Thyroid gland (tissue), 4 donors: ENCODE data around the gene UQCC5. TPM values are rescaled to one million over a fixed set of nuclear protein-coding genes. Genes with fewer than 3 reads are reported as not detected.

Experiments
- DNase-seq, 2 donors: peaks; one replicate each; pipeline ENCODE4 v3.0.0-alpha.2; 2019
- H3K27ac ChIP-seq, 3 donors: fragments of 200-600 bp; sonication (generic); 1 replicate in 2 of 3; 2 replicates in 1 of 3; pipeline ENCODE4 v1.5.1; 2016 to 2019; ENCODE audit warnings: mild to moderate bottlenecking in 1 of 3, moderate library complexity in 1 of 3
- H3K27me3 ChIP-seq: fragments of 200-600 bp; sonication (generic); one replicate; pipeline ENCODE4 v1.5.1; 2019
- H3K36me3 ChIP-seq, 2 donors: fragments of 200-600 bp; sonication (generic); one replicate each; pipeline ENCODE4 v1.5.1; 2016 to 2019
- H3K4me1 ChIP-seq, 2 donors: fragments of 200-600 bp; sonication (generic); one replicate each; pipeline ENCODE4 v1.5.1; 2017 to 2019
- H3K4me3 ChIP-seq, 3 donors: fragments of 200-600 bp; sonication (generic); replicated peaks in 1 of 3; 1 replicate in 2 of 3; 2 replicates in 1 of 3; pipeline ENCODE4 v1.5.1; 2016; ENCODE audit warnings: mild to moderate bottlenecking in 1 of 3
- H3K9me3 ChIP-seq: fragments of 200-600 bp; sonication (generic); one replicate; pipeline ENCODE4 v1.5.1; 2017
- POLR2A ChIP-seq, 2 donors: fragments of 450-650 bp; IDR thresholded peaks; one replicate each; pipeline ENCODE4 v1.6.1; 2017; ENCODE audit warnings: antibody characterized with exemption in 2 of 2, mild to moderate bottlenecking in 2 of 2, moderate library complexity in 1 of 2
- WGBS, 2 donors: methylation state at CpG; one replicate each; pipeline ENCODE4 v1.1.5; 2017; 5-methylcytosine and 5-hydroxymethylcytosine counted together
- intact Hi-C: fragments of 100-400 bp; cut with DNase I; formaldehyde crosslinking; loops from one replicate; pipeline ENCODE4 v1.15.1; 2023
- total RNA-seq, 4 donors: library from RNA; depleted of rRNA; stranded (reverse); fragments of >200 nt; gene quantifications; one replicate each; pipeline ENCODE4 v1.2.3, GENCODE V29; 2016
- TF ChIP-seq, protein P1 (sequence below), 6 experiments: fragments of 200-600 bp in 3 of 6; fragments of 450-650 bp in 3 of 6; sonication (generic) in 3 of 6; IDR thresholded peaks; one replicate each; pipeline ENCODE4 v1.5.1; 2016 to 2019; ENCODE audit warnings: antibody characterized with exemption in 6 of 6, mild to moderate bottlenecking in 2 of 6, inconsistent platforms in 1 of 6, moderate library complexity in 1 of 6

Gene UQCC5
- total RNA-seq, 4 donors from 2014 or later: 4.8 to 34.3 (median 9.4) TPM

DNA sequence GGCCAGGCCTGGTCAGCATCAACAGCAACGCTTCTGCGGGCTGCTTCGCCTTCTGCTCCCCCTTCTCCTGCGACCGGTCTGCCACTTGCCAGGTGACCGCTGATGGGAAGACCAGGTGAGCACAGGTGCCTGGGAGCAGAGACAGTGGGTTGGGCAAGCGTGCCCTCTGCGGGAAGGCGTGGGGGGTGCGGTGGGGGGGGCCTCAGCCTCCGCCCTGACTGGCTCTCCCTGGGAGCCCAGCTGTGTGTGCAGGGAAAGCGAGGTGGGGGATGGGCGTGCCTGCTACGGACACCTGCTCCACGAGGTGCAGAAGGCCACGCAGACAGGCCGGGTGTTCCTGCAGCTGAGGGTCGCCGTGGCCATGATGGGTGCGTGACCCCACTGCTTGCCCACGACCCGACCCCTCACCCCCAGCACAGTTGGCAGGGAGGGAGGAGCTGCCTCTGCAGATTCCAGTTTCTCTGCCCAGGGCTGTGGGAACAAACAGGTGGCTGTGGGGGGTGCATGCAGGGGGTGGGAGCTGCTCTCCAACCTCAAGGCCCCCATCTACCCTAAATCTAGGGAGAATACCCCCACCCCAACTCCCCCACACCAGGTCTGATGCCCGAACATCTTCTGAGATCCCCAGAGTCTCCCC, 32.5 kb upstream of the UQCC5 start:
- no peaks in the 10 kb centered on the region for H3K27me3 ChIP-seq
- H3K4me3 ChIP-seq: no peak overlapping the region
- no peak overlapping the region for H3K27ac ChIP-seq
- 73 to 77% methylated on average over 10 of the region's 23 CpGs for WGBS, 2 donors
- DNase-seq: no peak
- intact Hi-C loops: no loop called here
- TF ChIP-seq, protein P1, sequence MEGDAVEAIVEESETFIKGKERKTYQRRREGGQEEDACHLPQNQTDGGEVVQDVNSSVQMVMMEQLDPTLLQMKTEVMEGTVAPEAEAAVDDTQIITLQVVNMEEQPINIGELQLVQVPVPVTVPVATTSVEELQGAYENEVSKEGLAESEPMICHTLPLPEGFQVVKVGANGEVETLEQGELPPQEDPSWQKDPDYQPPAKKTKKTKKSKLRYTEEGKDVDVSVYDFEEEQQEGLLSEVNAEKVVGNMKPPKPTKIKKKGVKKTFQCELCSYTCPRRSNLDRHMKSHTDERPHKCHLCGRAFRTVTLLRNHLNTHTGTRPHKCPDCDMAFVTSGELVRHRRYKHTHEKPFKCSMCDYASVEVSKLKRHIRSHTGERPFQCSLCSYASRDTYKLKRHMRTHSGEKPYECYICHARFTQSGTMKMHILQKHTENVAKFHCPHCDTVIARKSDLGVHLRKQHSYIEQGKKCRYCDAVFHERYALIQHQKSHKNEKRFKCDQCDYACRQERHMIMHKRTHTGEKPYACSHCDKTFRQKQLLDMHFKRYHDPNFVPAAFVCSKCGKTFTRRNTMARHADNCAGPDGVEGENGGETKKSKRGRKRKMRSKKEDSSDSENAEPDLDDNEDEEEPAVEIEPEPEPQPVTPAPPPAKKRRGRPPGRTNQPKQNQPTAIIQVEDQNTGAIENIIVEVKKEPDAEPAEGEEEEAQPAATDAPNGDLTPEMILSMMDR (IDR thresholded peaks at IDR 0.05): no peak
- TF ChIP-seq POLR2A (IDR thresholded peaks at IDR 0.05): no peak
- H3K36me3 ChIP-seq: no peaks in the 10 kb centered on the region
- H3K4me1 ChIP-seq: no peaks in the 10 kb centered on the region
- H3K9me3 ChIP-seq: no peaks in the 10 kb centered on the region

DNA sequence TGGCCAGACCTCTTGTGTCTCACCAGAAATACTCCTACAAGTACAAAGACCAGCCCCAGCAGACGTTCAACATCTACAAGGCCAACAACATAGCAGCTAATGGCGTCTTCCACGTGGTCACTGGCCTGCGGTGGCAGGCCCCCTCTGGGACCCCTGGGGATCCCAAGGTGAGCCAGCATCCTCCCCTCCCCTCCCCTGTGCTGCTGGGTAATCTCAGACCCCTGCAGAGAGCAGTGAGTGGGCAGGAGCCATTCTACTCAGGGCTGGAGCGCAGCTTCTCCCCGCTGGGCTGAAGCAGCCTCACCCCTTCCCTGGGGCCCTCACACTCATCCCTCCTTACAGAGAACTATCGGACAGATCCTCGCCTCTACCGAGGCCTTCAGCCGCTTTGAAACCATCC, 31.4 kb upstream of the UQCC5 start:
- DNase-seq: no peak
- no peak for TF ChIP-seq POLR2A (IDR thresholded peaks at IDR 0.05)
- TF ChIP-seq, protein P1 (IDR thresholded peaks at IDR 0.05): no peak
- no peak overlapping the region for H3K27ac ChIP-seq
- no peak overlapping the region for H3K4me3 ChIP-seq
- no peaks in the 10 kb centered on the region for H3K4me1 ChIP-seq
- no peaks in the 10 kb centered on the region for H3K9me3 ChIP-seq
- 92 to 93% methylated on average over 10 of the region's 10 CpGs for WGBS, 2 donors
- H3K27me3 ChIP-seq: no peaks in the 10 kb centered on the region
- intact Hi-C loops: no loop called here
- no peaks in the 10 kb centered on the region for H3K36me3 ChIP-seq

DNA sequence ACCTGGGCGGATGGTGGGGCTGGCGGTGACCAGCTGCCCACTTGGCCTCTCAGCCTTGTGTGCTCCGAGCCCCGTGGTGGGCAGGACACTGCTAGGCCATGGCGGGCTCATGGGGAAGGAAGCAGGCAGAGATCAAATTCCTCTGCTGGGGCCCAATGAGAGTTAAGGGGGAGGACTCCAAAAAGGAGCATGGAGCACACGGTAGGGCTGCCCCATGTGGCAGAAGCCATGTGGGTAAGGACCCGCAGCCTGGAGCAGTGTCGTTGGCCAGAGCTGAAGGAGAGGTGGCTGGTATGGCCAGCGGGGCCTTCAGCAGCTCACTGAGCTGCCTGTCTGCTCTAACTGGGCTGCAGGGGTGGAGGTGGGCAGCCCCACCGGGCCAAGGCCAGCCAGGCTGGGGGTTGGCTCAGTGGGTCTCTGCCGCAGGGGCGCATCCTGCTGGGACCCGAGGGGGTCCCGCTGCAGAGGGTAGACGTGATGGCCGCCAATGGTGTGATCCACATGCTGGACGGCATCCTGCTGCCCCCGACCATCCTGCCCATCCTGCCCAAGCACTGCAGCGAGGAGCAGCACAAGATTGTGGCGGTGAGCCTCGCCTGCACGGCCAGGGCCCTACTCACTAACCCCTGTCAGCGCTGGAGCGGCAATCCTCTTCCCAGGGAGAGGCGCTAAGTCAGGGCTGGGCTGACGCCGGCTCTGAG, 30.0 kb upstream of the UQCC5 start:
- no peaks in the 10 kb centered on the region for H3K27me3 ChIP-seq
- no peak for DNase-seq
- H3K4me1 ChIP-seq: no peaks in the 10 kb centered on the region
- no peak for TF ChIP-seq POLR2A (IDR thresholded peaks at IDR 0.05)
- TF ChIP-seq, protein P1 (IDR thresholded peaks at IDR 0.05): no peak
- intact Hi-C loops: no loop called here
- no peaks in the 10 kb centered on the region for H3K9me3 ChIP-seq
- 79 to 80% methylated on average over 9 to 17 of the region's 27 CpGs for WGBS, 2 donors
- no peaks in the 10 kb centered on the region for H3K36me3 ChIP-seq
- no peak overlapping the region for H3K27ac ChIP-seq
- no peak overlapping the region for H3K4me3 ChIP-seq

DNA sequence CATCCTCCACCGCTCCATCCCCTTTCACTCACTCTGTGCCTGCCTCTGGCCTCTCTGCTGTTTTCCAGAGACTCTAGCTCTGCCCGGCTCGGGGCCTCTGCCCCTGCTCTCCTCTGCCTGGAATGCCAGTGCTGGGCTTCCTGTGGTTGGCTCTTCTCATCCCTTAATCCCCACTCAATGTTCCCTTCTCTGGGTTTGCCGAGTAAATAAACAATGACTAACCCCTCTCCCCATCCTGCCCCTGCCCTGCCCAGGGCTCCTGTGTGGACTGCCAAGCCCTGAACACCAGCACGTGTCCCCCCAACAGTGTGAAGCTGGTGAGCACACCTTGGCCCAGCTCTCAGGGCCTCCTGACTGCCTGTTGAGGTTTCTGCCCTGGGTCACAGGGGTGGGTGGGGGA, 29.0 kb upstream of the UQCC5 start:
- TF ChIP-seq, protein P1 (IDR thresholded peaks at IDR 0.05): no peak
- TF ChIP-seq POLR2A (IDR thresholded peaks at IDR 0.05): no peak
- no peak overlapping the region for H3K27ac ChIP-seq
- H3K36me3 ChIP-seq: no peaks in the 10 kb centered on the region
- no peaks in the 10 kb centered on the region for H3K27me3 ChIP-seq
- H3K4me3 ChIP-seq: no peak overlapping the region
- intact Hi-C loops: no loop called here
- no peaks in the 10 kb centered on the region for H3K4me1 ChIP-seq
- H3K9me3 ChIP-seq: no peaks in the 10 kb centered on the region
- 75 to 87% methylated on average over 5 of the region's 5 CpGs for WGBS, 2 donors
- DNase-seq: no peak

DNA sequence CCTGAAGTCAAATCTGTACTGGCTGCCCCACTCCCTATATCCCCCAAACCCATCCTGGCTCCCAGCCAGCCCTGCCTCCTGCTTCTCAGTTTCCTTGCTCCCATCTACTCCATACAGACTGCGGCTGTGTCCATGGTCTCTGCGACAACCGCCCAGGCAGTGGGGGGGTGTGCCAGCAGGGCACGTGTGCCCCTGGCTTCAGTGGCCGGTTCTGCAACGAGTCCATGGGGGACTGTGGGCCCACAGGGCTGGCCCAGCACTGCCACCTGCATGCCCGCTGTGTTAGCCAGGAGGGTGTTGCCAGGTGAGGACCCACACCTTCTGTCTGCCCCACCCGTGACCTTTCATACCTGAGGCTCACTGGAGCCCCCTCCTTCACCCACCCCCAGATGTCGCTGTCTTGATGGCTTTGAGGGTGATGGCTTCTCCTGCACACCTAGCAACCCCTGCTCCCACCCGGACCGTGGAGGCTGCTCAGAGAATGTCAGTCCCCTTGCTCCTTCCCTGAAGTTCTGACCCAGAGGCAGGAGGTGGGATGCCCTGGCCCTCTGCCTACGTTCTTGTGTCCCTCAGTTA, 26.6 kb upstream of the UQCC5 start:
- H3K36me3 ChIP-seq: no peaks in the 10 kb centered on the region
- H3K27ac ChIP-seq: no peak overlapping the region
- H3K27me3 ChIP-seq: no peaks in the 10 kb centered on the region
- no peak for DNase-seq
- H3K4me1 ChIP-seq: no peaks in the 10 kb centered on the region
- H3K9me3 ChIP-seq: no peaks in the 10 kb centered on the region
- TF ChIP-seq, protein P1 (IDR thresholded peaks at IDR 0.05): no peak
- TF ChIP-seq POLR2A (IDR thresholded peaks at IDR 0.05): no peak
- intact Hi-C loops: no loop called here
- 72% methylated on average over 6 to 10 of the region's 12 CpGs for WGBS, 2 donors
- H3K4me3 ChIP-seq: no peak overlapping the region
